Hepatocyte (in vitro differentiated cells): ENCODE results near the gene ARMH3.

ENCODE experiments used
- EZH2 ChIP-seq: fragments of 200-600 bp; sonication (generic); IDR thresholded peaks from 2 replicates; pipeline ENCODE4 v1.6.1; 2016; ENCODE audit warnings: antibody characterized with exemption, mild to moderate bottlenecking, borderline replicate concordance
- TF ChIP-seq, protein P1 (sequence below): fragments of 200-600 bp; sonication (generic); IDR thresholded peaks from 2 replicates; pipeline ENCODE4 v1.5.1; 2016; ENCODE audit warnings: antibody characterized with exemption, mild to moderate bottlenecking; ENCODE audit not compliant: poor library complexity

DNA sequence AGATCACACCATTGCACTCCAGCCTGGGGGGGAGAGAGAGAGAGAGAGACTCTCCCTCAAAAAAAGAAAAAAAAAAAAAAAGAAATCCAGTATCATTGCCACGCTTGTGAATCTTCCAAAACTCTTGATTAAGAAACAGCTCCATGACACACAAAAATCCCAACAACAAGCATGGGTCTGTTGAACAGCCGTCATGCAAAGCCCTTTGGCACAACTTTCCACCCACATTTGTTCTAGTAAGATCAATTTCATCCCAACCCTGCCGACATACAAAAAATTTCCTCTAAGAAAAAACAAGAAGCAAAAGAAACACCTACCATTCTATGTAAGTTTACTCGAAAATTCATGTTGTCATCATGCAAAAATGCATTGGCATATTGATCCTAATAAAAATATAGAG, 62.8 kb downstream of the ARMH3 start:
- TF ChIP-seq, protein P1, sequence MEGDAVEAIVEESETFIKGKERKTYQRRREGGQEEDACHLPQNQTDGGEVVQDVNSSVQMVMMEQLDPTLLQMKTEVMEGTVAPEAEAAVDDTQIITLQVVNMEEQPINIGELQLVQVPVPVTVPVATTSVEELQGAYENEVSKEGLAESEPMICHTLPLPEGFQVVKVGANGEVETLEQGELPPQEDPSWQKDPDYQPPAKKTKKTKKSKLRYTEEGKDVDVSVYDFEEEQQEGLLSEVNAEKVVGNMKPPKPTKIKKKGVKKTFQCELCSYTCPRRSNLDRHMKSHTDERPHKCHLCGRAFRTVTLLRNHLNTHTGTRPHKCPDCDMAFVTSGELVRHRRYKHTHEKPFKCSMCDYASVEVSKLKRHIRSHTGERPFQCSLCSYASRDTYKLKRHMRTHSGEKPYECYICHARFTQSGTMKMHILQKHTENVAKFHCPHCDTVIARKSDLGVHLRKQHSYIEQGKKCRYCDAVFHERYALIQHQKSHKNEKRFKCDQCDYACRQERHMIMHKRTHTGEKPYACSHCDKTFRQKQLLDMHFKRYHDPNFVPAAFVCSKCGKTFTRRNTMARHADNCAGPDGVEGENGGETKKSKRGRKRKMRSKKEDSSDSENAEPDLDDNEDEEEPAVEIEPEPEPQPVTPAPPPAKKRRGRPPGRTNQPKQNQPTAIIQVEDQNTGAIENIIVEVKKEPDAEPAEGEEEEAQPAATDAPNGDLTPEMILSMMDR, result no peak
- TF ChIP-seq EZH2, result no peak
